HFF-Myc (cell line): ENCODE results near the gene ARMC8.

Experiments
- DNase-seq: peaks from one replicate; pipeline ENCODE4 v3.0.0-alpha.2; 2011; ENCODE audit warnings: low read depth; ENCODE audit errors: extremely low read depth
- H3K4me3 ChIP-seq: replicated peaks from 2 replicates; pipeline ENCODE4 v1.5.1; 2011; ENCODE audit warnings: low read depth, mild to moderate bottlenecking, control low read depth, low read length
- CTCF ChIP-seq: IDR thresholded peaks from 2 replicates; pipeline ENCODE4 v1.5.1; 2012; ENCODE audit warnings: mild to moderate bottlenecking, low read depth, low read length, control low read depth; ENCODE audit errors: missing control alignments

Gene ARMC8

GRCh38 chr3:138184994-138185393, 2.1 kb upstream of the ARMC8 start:
- TF ChIP-seq CTCF: no peak
- no peak for DNase-seq
- no peak overlapping the region for H3K4me3 ChIP-seq

- no peak for TF ChIP-seq CTCF
- peak overlapping the region; percentile 87; the same call in 1 of the 2 replicates for H3K4me3 ChIP-seq
- no peak for DNase-seq
Measured at GRCh38 chr3:138186221-138186620, 880 bp upstream of the ARMC8 start.

GRCh38 chr3:138186803-138187295, 252 bp upstream of the ARMC8 start:
- TF ChIP-seq CTCF: no peak
- no peak for DNase-seq
- H3K4me3 ChIP-seq: peak overlapping the region; percentile 87

- no peak for TF ChIP-seq CTCF
- peak overlapping the region; percentile 87 for H3K4me3 ChIP-seq
- no peak for DNase-seq
Measured at GRCh38 chr3:138188013-138188730, 1.1 kb downstream of the ARMC8 start.

GRCh38 chr3:138195481-138195880, 8.4 kb downstream of the ARMC8 start:
- no peak for TF ChIP-seq CTCF
- H3K4me3 ChIP-seq: no peak overlapping the region
- DNase-seq: no peak

GRCh38 chr3:138196023-138196422, 8.9 kb downstream of the ARMC8 start:
- no peak overlapping the region for H3K4me3 ChIP-seq
- TF ChIP-seq CTCF: no peak
- DNase-seq: no peak
